HAP-1 (cell line): ENCODE results near the gene LENG9.

Source experiments
- DNase-seq, 2 experiments: peaks; one replicate each; pipeline ENCODE4 v3.0.0-alpha.2; 2016 to 2020; ENCODE audit warnings: low spot score in 2 of 2
- H3K27me3 ChIP-seq: fragments of 250-450 bp; sonication (Bioruptor Pico); 2 replicates; pipeline ENCODE4 v1.5.1; 2020; ENCODE audit warnings: low read depth, mild to moderate bottlenecking, moderate library complexity
- H3K36me3 ChIP-seq: fragments of 250-450 bp; sonication (Bioruptor Pico); replicated peaks from 2 replicates; pipeline ENCODE4 v1.5.1; 2020; ENCODE audit warnings: mild to moderate bottlenecking
- H3K4me1 ChIP-seq: fragments of 250-450 bp; sonication (Bioruptor Pico); 2 replicates; pipeline ENCODE4 v1.5.1; 2020; ENCODE audit warnings: mild to moderate bottlenecking
- H3K4me3 ChIP-seq: fragments of 250-450 bp; sonication (Bioruptor Pico); 2 replicates; pipeline ENCODE4 v1.5.1; 2020; ENCODE audit warnings: mild to moderate bottlenecking, moderate library complexity
- H3K9me3 ChIP-seq: fragments of 250-450 bp; sonication (Bioruptor Pico); 2 replicates; pipeline ENCODE4 v1.5.1; 2020; ENCODE audit warnings: mild to moderate bottlenecking, moderate library complexity
- in situ Hi-C: fragments of 300-500 bp; cut with MboI; formaldehyde crosslinking; loops from 3 replicates; pipeline ENCODE4 v1.14.3; 2020; ENCODE audit warnings: low sequenced_read_pairs, inconsistent platforms, mixed read lengths

LENG9 gene

DNA sequence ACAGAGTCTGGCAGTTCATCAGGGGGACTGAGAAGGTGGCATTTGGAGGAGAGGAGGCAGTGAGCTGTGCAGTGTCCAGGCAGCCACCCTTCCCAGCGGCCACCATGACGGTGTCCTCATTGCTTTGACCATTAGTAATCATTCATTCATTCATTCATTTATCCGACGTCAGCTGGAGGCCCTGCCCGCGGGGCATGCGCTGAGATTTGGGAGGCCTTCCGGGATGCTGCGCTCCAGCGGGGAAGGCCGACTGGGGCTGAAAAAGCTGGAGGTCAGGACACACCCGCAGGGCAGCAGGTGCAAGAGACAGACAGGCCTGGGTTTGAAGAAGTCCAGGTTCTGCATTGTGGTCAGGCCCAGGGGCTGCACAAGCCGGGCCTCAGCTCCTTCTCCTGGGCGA, 39.4 kb downstream of the LENG9 start:
- in situ Hi-C loops: no loop called here
- no peak for DNase-seq
- H3K27me3 ChIP-seq: no peaks in the 10 kb centered on the region
- peaks cover 15% of the 10 kb centered on the region for H3K4me1 ChIP-seq
- no peaks in the 10 kb centered on the region for H3K36me3 ChIP-seq
- no peaks in the 10 kb centered on the region for H3K9me3 ChIP-seq
- H3K4me3 ChIP-seq: no peak overlapping the region

DNA sequence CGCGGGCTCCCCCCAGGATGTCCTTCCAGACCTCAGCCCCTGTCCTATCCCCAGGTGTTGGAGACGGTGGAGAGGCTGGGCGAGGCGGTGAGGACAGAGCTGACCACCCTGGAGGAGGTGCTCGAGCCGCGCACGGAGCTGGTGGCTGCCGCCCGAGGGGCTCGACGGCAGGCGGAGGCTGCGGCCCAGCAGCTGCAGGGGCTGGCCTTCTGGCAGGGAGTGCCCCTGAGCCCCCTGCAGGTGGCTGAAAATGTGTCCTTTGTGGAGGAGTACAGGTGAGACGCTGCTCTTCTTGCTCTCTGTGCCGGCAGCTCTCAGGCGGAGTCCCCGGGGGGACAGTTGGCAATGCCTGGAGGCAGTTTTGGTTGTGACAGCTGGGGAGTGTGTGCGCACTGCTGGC, 41.4 kb downstream of the LENG9 start:
- no peak overlapping the region for H3K4me3 ChIP-seq
- no peak for DNase-seq
- in situ Hi-C loops: no loop called here
- no peaks in the 10 kb centered on the region for H3K9me3 ChIP-seq
- no peaks in the 10 kb centered on the region for H3K27me3 ChIP-seq
- peaks cover 22% of the 10 kb centered on the region for H3K4me1 ChIP-seq
- no peaks in the 10 kb centered on the region for H3K36me3 ChIP-seq

DNA sequence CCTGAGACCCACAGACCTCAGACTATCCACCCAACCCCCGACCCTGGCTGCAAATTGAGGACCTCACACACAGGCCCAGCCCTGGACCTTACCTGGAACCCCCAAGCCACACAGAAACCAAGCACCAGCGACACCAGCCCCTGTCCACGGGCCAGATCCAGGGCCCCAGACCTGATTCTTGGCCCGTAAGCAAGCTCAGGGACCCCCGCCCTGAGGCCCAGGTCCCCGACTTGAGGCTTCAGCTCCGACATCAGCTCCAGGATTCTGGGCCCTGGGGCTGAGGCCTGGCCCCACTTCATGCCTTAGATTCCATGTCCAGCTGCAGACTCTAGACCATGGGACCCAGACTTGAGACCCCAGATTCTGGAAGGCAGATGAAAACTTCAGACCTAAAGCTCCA, 42.1 kb downstream of the LENG9 start:
- Histone ChIP-seq H3K27me3 (no peaks in the 10 kb centered on the region), H3K4me1 (peaks cover 22% of the 10 kb centered on the region)
- in situ Hi-C loops: no loop called here

DNA sequence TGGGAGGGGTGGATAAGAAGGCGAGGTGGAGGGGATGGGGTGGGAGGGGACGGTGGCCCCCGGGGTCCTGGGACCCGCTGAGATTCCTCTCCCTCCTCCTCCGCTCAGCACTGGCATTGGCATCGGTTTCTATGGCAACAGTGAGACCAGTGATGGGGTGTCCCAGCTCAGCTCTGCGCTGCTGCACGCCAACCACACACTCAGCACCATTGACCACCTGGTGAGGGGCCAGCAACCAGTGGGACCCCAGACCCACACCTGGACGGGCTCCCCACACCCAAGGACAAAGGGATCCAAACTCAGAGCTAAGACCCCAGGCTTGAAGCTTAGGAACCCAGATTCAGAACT, 42.4 kb downstream of the LENG9 start:
- H3K9me3 ChIP-seq: no peaks in the 10 kb centered on the region
- H3K4me1 ChIP-seq: peaks cover 22% of the 10 kb centered on the region
- H3K27me3 ChIP-seq: no peaks in the 10 kb centered on the region
- no peaks in the 10 kb centered on the region for H3K36me3 ChIP-seq
- DNase-seq: no peak
- in situ Hi-C loops: no loop called here
- H3K4me3 ChIP-seq: no peak overlapping the region

More for the DNA sequence above, 42.1 kb downstream of the LENG9 start:
- DNase-seq: no peak
- Histone ChIP-seq H3K9me3 (no peaks in the 10 kb centered on the region), H3K36me3 (no peaks in the 10 kb centered on the region), H3K4me3 (no peak overlapping the region)

DNA sequence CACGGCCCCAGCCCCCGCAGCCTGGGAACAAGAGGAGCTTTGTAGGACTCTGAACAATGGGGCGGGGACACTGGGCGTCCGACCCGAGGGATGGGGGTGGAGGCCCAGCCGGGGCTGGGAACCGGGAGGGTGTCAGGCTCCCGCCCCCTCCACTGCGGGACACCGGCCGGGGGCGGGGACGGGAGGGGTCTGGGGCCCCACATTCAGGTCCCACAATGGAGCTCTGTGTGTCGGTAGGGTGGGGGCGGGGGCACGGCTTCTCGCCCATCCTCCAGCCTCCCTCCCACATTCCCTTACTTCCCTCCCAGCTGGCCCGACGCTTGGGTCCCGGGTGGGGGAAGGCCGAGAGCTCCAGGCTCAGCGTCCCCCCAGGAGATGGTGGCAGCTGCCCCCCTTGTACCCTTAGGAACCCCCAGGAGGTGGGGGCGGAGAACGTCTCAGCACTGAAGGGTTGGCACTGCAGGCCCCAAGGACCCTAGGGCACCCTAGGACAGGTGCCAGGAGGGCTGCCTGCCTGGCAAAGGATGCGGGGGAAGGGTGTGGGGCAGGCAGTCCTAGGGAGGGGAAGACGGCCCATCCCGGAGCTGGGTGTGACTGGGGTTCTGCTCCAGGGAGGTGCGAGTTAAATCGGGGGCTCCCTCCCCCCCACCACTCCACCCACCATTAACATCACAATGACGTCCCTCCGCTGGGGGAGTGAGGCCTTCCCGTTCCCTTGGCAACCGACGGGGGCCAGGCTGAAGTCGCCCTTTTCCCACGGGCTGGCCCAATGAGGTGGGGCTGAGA, 43.0 kb downstream of the LENG9 start:
- Histone ChIP-seq H3K27me3 (no peaks in the 10 kb centered on the region), H3K9me3 (no peaks in the 10 kb centered on the region), H3K4me3 (peak overlapping the region; percentile 12), H3K4me1 (peaks cover 22% of the 10 kb centered on the region), H3K36me3 (no peaks in the 10 kb centered on the region)
- in situ Hi-C loops: no loop called here
- peak; percentile 50 to 84 for DNase-seq

DNA sequence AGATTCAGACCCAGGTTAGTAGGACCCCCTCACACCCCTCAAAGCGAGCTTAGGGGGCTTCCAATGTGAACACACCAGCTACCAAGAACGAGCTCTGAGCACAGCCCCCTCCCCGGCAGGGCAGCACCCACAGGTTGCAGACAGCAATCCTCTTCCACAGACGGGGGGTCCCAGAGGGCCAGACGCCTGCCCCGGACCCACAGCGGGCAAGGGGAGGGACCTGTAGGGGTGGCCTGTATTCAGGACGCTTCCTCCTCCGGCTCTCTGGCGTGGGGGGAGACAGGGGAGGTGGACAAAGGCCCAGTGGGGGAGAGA, 43.6 kb downstream of the LENG9 start:
- Histone ChIP-seq H3K36me3 (no peaks in the 10 kb centered on the region), H3K4me1 (peaks cover 22% of the 10 kb centered on the region), H3K4me3 (peak overlapping the region; percentile 12), H3K27me3 (no peaks in the 10 kb centered on the region), H3K9me3 (no peaks in the 10 kb centered on the region)
- in situ Hi-C loops: no loop called here
- no peak for DNase-seq

DNA sequence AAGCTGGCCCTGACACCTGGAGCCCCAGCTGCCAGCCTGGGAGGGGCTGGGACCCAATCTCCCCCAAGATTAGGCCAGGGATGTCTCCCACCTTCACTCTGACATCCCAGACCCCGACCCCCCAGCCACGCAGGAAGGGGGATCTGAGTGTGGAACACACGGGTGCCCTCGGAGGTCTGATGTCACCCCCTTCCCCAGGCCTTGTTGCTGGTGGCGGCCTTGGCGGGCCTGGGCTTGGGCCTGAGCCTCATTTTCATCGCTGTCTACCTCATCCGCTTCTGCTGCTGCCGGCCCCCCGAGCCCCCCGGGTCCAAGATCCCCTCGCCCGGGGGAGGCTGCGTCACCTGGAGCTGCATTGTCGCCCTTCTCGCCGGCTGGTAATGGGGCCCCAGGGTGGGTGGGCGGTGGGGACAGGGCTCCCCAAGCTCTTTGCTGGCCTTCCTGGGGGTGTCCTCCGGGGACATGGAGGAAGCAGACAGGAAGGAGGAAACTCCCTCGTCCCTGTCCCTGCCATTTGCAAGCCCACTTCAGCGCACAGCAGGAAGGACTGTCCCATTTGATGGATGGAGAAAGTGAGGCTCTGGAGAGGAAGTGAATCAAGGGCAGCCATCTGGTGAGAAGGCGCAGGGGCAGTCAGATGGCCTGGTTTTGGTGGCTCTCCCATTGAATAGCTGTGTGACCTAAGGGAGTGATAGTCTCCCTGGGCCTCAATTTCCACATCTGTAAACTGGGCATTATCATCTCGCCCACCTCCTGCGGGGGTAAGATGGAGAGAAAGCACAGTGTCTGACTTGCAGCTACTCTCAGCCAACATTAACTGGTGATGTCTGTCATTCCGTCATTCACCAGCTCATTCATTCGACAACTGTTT, 44.4 kb downstream of the LENG9 start:
- no peak overlapping the region for H3K4me3 ChIP-seq

DNA sequence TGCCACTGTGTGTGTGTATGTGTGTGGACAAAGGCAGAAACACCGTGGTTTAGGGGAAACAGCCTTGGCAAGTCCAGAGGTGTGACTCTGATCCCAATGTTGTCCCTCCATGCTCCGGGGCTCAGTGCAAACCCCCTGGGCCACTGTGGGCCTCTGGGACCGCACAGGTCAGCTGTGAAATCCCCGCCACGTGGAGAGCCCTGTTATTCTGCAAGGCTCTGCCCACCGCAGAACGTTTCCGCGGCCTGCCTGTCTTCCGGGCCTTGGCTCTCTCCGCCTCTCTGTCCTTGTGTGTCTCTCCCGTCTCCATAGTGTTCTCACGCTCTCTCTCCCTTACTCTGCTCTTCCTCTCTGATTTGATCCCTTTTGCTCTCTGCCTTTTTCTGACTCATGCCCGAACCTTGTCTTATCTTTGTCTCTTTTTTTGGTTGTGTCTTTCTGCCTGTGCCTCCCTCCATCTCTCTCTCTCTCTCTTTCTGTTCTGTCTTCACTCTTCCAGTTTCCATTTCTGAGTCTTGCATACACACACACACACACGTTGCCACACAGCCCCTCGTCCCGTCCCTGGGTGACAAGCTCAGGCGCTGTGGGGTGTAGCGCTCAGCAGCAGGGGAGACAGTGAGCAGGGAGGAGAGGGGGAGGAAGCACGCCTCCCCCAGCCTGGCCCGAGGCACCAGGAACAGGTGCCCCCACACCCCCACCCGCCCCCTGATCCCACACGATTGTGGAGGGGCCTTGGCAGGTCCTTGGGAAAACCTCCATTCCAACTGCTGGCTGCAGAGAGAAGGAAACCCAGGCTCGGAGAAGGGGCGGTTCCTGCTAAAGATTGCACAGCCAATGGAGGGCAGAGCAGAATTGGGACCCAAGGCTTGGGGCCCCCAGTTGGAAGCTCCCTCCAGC, 45.3 kb downstream of the LENG9 start:
- in situ Hi-C loops: no loop called here
- Histone ChIP-seq H3K27me3 (no peaks in the 10 kb centered on the region), H3K4me1 (peaks cover 22% of the 10 kb centered on the region), H3K36me3 (no peaks in the 10 kb centered on the region), H3K9me3 (no peaks in the 10 kb centered on the region), H3K4me3 (no peak overlapping the region)
- DNase-seq: peak in 1 of 2 experiments; percentile 39

More for the DNA sequence above, 44.4 kb downstream of the LENG9 start:
- in situ Hi-C loops: no loop called here
- DNase-seq: no peak
- Histone ChIP-seq H3K9me3 (no peaks in the 10 kb centered on the region), H3K4me1 (peaks cover 22% of the 10 kb centered on the region), H3K36me3 (no peaks in the 10 kb centered on the region), H3K27me3 (no peaks in the 10 kb centered on the region)

DNA sequence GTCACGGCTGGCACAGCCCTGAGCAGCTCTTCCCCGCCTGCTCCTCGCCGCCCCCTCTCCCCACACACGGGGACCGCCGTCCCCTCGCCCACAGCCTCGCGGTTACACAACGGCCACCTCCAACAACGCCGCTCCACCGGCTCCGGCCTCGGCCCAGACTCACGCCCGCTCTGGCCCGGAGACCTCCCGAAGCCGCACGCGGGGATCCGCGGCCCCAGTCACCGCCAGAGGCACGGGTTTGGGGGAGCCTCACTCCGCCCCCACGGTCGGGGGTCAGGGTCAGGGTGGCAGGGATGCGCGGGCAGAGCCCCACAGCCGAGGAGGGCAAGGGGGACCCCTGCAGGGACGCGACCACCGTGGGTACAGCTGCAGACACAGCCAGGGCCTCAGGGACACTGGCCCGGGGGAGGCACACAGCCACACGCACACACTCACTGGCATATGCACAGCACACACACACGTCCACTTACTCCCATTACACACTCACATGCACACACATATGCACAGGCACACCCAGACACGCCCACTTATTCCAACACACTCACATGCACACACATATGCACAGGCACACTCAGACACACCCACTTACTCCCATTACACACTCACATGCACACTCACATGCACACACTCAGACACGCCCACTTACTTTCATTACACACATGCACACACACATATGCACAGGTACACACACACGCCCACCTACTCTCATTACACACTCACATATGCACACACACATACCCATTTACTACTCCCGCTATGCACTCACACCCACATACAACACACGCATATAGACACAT, 46.7 kb downstream of the LENG9 start:
- Histone ChIP-seq H3K36me3 (no peaks in the 10 kb centered on the region), H3K4me3 (peak overlapping the region; percentile 67), H3K4me1 (peaks cover 22% of the 10 kb centered on the region), H3K9me3 (no peaks in the 10 kb centered on the region), H3K27me3 (no peaks in the 10 kb centered on the region)
- no peak for DNase-seq
- in situ Hi-C loops: no loop called here

DNA sequence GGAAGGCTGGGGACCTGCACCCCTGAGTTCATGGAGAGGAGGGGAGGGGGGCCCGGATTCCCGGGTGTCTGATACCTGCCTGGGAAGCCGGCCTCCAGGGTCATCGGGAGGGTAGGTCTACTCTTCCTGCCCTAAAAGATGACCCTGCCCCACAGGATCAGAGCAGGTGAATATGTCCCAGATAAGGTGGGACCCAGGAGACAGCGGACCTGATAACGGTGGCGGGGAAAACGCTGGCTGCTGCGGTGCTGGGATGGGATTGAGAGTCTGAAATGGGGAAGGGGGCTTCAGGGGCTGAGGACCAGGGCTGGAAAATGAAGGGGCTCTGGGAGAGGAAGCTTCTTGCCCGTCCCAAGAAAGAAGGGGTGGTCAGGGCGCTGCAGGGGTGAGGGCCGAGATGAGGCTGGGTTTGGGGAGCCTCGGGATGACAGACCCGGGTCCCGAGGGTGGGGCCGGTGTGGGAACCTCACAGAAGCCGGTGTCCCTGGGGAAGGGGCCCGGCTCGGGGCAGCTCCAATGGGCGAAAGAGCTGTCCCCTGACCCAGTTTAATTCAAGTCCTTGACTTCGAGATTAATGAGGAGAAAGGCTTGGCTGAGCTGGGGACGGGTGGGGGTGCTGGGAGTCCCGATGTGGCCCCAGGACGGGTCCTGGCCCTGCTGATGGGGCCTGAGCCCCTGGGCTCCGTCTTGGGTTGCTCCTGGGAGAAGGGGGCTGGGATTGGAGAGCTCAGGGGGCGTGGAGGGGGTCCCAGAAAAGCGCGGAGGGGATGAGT, 47.5 kb downstream of the LENG9 start:
- H3K4me3 ChIP-seq: peak overlapping the region; percentile 67
- H3K27me3 ChIP-seq: no peaks in the 10 kb centered on the region
- no peak for DNase-seq
- in situ Hi-C loops: no loop called here
- no peaks in the 10 kb centered on the region for H3K36me3 ChIP-seq
- no peaks in the 10 kb centered on the region for H3K9me3 ChIP-seq
- peaks cover 20% of the 10 kb centered on the region for H3K4me1 ChIP-seq

DNA sequence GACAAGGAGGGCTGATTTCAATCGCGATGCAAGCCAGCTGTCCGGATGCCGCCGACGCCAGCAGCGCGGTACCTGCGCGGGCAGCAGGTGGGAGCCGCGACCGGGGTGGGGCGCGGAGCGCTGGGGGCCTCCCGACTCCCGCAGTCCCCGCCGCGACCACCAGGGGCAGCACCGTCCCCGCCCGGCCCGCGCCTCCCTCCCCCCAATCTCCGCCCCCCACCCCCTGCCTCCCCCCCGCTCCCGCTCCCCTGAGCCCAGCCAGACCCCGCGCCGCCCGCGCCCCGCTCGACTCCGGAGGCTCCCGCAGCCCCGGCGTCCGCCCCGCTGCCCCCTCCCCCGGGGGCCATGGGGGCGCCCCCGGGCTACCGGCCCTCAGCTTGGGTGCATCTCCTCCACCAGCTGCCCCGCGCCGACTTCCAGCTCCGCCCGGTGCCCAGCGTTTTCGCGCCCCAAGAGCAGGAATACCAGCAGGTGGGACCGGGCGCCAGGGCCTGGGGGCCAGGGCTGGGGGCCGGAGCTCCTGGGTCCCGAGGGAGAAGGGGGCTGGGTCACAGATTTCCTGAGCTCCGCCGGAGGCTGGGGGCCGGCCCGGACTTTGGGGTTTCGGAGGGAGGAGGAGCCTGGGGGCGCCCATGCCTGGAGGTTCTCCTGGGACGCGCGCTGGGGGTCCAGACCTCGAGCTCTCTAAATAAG, 48.2 kb downstream of the LENG9 start, which contains the start of gene TTYH1:
TSS of gene TTYH1 (plus strand) at position 257 of the 693 bp plus-strand sequence. CDS start at position 346, 89 bp downstream.
- DNase-seq: peak; percentile 18 to 80
- H3K9me3 ChIP-seq: no peaks in the 10 kb centered on the region; the same call in 1 of the 2 replicates
- no peaks in the 10 kb centered on the region for H3K27me3 ChIP-seq
- peaks cover 14% of the 10 kb centered on the region for H3K4me1 ChIP-seq
- H3K4me3 ChIP-seq: peak within 1 kb of the TSS; percentile 67
- no peaks in the 10 kb centered on the region for H3K36me3 ChIP-seq
- in situ Hi-C loops: no loop called here

DNA sequence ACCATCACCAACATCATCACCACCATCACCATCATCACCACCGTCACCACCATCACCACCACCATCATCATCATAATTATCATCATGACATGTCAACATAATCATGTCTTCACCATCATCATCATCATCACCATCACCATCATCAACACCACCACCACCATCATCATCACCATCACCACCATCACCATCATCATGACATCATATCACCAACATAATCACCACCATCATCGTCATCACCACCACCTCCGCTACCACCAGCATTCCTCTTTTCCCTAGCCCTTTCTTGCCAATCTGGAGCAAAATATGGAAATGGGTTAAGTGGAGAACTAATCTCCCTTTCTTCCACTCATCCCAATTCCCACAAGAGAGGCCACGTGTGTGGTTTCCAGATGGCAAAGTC, 49.4 kb downstream of the LENG9 start:
- Histone ChIP-seq H3K9me3 (no peaks in the 10 kb centered on the region; the same call in 1 of the 2 replicates), H3K4me1 (peaks cover 8% of the 10 kb centered on the region), H3K36me3 (no peaks in the 10 kb centered on the region), H3K4me3 (no peak overlapping the region), H3K27me3 (no peaks in the 10 kb centered on the region)
- in situ Hi-C loops: no loop called here
- no peak for DNase-seq
